Right atrium auricular region (tissue), 2 donors: ENCODE measurements around the gene CD55. TPM values are rescaled to one million over a fixed set of nuclear protein-coding genes. Genes with fewer than 3 reads are reported as not detected.

ENCODE experiments used
- DNase-seq: peaks from one replicate; pipeline ENCODE4 v3.0.0-alpha.2; 2019; ENCODE audit warnings: low spot score
- H3K27ac ChIP-seq, 2 donors: fragments of 200-600 bp; sonication (generic); 1 replicate in 1 of 2; 2 replicates in 1 of 2; pipeline ENCODE4 v1.5.1; 2016 to 2019
- H3K27me3 ChIP-seq, 2 donors: fragments of 200-600 bp; sonication (generic); one replicate each; pipeline versions ENCODE4 v1.5.1 to v1.6.0; 2017 to 2019
- H3K36me3 ChIP-seq: fragments of 200-600 bp; sonication (generic); one replicate; pipeline ENCODE4 v1.5.1; 2016
- H3K4me1 ChIP-seq, 2 donors: fragments of 200-600 bp; sonication (generic); one replicate each; pipeline versions ENCODE4 v1.5.1 to v1.6.0; 2017 to 2019
- H3K4me3 ChIP-seq, 2 donors: fragments of 200-600 bp; sonication (generic); 1 replicate in 1 of 2; 2 replicates in 1 of 2; pipeline ENCODE4 v1.5.1; 2017 to 2019; ENCODE audit warnings: mild to moderate bottlenecking in 1 of 2, moderate library complexity in 1 of 2
- H3K9me3 ChIP-seq, 2 donors: fragments of 200-600 bp; sonication (generic); one replicate each; pipeline ENCODE4 v1.5.1; 2019
- total RNA-seq, 2 donors: library from RNA; depleted of rRNA; stranded (reverse); fragments of >200 nt; gene quantifications; one replicate each; pipeline ENCODE4 v1.1.0, GENCODE V29; 2016
- TF ChIP-seq, protein P1 (sequence below), 2 donors: fragments of 200-600 bp; sonication (generic); IDR thresholded peaks; one replicate each; pipeline ENCODE4 v1.5.1; 2019; ENCODE audit warnings: antibody characterized with exemption in 2 of 2

CD55 gene
- total RNA-seq, 2 donors from 2014 or later, result 109 to 117 TPM

DNA sequence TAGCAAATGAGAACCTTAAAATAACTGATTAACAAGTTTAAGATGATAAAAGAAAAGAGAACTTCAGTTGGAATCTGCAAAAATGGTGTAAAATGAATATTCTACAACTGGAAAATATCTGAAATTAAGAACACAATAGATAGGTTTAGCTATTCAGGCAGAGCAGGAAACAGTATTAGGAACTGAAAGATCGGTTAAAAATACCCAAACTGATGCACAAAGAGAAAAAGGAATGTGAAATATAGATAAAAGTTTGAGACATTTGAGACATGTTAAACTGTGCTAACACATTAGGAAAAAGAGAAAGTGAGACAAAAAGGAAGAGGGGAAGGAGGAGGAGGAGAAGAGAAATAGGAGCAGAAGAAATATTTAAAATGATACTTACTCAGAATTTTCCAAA lies 12.1 kb downstream of the CD55 start:
- H3K4me1 ChIP-seq, result no peaks in the 10 kb centered on the region
- peaks cover 0 to 12% of the 10 kb centered on the region in 2 donors for H3K9me3 ChIP-seq
- no peak overlapping the region for H3K4me3 ChIP-seq
- no peaks in the 10 kb centered on the region for H3K27me3 ChIP-seq
- TF ChIP-seq, protein P1, sequence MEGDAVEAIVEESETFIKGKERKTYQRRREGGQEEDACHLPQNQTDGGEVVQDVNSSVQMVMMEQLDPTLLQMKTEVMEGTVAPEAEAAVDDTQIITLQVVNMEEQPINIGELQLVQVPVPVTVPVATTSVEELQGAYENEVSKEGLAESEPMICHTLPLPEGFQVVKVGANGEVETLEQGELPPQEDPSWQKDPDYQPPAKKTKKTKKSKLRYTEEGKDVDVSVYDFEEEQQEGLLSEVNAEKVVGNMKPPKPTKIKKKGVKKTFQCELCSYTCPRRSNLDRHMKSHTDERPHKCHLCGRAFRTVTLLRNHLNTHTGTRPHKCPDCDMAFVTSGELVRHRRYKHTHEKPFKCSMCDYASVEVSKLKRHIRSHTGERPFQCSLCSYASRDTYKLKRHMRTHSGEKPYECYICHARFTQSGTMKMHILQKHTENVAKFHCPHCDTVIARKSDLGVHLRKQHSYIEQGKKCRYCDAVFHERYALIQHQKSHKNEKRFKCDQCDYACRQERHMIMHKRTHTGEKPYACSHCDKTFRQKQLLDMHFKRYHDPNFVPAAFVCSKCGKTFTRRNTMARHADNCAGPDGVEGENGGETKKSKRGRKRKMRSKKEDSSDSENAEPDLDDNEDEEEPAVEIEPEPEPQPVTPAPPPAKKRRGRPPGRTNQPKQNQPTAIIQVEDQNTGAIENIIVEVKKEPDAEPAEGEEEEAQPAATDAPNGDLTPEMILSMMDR (IDR thresholded peaks at IDR 0.05), result no peak
- no peak overlapping the region for H3K27ac ChIP-seq
- no peak for DNase-seq
- H3K36me3 ChIP-seq, result peaks cover 50% of the 10 kb centered on the region

DNA sequence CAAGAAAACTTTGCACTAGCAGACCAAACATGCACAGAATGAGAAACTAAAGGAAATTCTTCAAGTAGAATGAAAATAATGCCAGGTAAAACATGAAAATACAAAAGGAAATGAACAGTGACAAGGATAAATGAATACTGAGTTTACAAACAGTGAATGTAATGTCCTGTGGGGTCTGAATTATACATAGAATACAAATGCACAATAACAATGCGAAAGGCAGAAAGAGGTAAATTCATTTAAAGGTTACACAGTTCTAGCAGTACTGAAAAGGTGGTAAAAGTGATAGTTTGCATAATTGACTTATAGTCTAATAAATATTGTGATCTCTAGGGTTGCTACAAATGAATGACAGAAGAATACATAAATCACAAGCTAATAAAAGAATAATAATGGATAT lies 12.9 kb downstream of the CD55 start:
- DNase-seq, result no peak
- Histone ChIP-seq H3K4me1 (no peaks in the 10 kb centered on the region), H3K27ac (no peak overlapping the region), H3K27me3 (no peaks in the 10 kb centered on the region), H3K9me3 (peaks cover 0 to 12% of the 10 kb centered on the region in 2 donors), H3K36me3 (peaks cover 45% of the 10 kb centered on the region), H3K4me3 (no peak overlapping the region)
- TF ChIP-seq, protein P1 (IDR thresholded peaks at IDR 0.05), result no peak

DNA sequence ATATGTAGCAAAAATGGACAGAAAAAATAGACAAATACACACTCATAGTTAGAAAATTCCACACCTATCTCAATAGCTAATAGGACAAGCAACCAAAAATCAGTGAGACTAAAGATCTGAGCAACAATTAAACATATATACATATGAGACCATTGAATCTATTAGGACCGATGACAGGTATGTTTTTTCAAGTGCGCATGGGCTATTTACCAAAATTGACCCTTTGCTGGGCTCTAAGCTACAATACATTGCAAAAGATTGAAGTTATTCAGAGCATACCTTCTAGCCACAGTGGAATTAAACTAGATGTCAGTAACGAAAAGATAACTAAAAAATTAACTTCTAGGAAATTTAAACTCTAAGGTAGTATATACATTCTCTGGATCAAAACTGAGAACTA lies 13.7 kb downstream of the CD55 start:
- H3K27ac ChIP-seq, result peak overlapping the region in 1 of 2 donors; percentile 30
- H3K27me3 ChIP-seq, result no peaks in the 10 kb centered on the region
- H3K36me3 ChIP-seq, result peaks cover 45% of the 10 kb centered on the region
- no peak for DNase-seq
- TF ChIP-seq, protein P1 (IDR thresholded peaks at IDR 0.05), result no peak
- no peak overlapping the region for H3K4me3 ChIP-seq
- H3K4me1 ChIP-seq, result no peaks in the 10 kb centered on the region
- peaks cover 0 to 12% of the 10 kb centered on the region in 2 donors for H3K9me3 ChIP-seq

DNA sequence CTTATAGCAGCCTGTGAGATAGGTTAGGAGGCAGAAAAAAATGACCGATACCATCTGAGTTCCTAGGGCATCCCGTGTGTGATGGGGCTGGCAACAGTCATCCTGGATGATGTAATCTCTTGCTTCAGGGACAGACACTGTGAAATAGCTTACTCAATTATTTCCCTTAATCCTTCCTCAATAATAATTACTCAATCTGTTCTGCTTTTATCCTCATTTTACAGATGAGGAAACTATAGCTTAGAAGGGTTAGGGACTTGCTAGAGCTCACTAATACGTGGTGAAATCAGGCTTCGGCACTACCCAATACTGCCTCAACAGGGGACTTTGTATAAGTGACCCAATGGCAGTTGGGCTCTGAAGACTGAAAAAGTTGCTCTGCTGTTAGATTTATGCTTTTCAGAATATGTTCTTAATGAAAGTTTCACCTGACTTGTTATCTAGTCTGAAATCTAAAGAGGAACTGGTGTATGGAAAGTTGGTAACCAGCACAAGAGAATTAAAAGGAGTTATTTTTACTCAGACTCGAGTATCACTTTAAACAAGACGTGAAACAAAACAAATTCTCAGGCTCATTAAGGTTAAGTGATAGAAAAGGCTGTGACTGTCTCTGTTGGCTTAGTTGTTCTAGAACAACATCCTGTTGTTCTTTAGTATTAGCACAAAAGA lies 14.4 kb downstream of the CD55 start:
- peak overlapping the region in 1 of 2 donors; percentile 30 for H3K27ac ChIP-seq
- peaks cover 50% of the 10 kb centered on the region for H3K36me3 ChIP-seq
- TF ChIP-seq, protein P1 (IDR thresholded peaks at IDR 0.05), result no peak
- H3K27me3 ChIP-seq, result no peaks in the 10 kb centered on the region
- H3K4me3 ChIP-seq, result no peak overlapping the region
- peaks cover 0 to 12% of the 10 kb centered on the region in 2 donors for H3K9me3 ChIP-seq
- H3K4me1 ChIP-seq, result no peaks in the 10 kb centered on the region
- no peak for DNase-seq

DNA sequence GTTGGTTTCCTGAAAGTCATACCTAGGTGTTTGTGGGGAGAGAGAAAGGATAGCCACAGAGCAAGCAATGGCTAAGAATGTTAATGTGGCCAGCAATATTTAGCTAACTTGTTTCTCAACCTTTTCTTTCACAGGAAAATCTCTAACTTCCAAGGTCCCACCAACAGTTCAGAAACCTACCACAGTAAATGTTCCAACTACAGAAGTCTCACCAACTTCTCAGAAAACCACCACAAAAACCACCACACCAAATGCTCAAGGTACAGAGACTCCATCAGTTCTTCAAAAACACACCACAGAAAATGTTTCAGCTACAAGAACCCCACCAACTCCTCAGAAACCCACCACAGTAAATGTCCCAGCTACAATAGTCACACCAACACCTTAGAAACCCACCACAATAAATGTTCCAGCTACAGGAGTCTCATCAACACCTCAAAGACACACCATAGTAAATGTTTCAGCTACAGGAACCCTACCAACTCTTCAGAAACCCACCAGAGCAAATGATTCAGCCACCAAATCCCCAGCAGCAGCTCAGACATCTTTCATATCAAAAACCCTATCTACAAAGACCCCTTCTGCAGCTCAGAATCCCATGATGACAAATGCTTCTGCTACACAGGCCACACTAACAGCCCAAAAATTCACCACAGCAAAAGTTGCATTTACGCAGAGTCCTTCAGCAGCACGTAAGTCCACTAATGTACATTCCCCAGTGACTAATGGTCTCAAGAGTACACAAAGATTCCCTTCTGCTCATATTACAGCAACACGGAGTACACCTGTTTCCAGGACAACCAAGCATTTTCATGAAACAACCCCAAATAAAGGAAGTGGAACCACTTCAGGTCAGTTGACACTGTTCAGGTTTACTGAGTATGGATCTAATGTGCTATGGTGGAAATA lies 15.3 kb downstream of the CD55 start:
- no peak overlapping the region for H3K27ac ChIP-seq
- no peak for DNase-seq
- TF ChIP-seq, protein P1 (IDR thresholded peaks at IDR 0.05), result no peak
- no peak overlapping the region for H3K4me3 ChIP-seq
- H3K4me1 ChIP-seq, result no peaks in the 10 kb centered on the region
- H3K36me3 ChIP-seq, result peaks cover 50% of the 10 kb centered on the region
- H3K27me3 ChIP-seq, result no peaks in the 10 kb centered on the region
- H3K9me3 ChIP-seq, result peaks cover 0 to 12% of the 10 kb centered on the region in 2 donors
